Iris pigment epithelial cell (primary cell): ENCODE measurements around the gene YLPM1.

ENCODE experiments used
- DNase-seq: peaks from one replicate; pipeline ENCODE4 v3.0.0-alpha.2; 2011; ENCODE audit warnings: low read depth

YLPM1 gene

DNA sequence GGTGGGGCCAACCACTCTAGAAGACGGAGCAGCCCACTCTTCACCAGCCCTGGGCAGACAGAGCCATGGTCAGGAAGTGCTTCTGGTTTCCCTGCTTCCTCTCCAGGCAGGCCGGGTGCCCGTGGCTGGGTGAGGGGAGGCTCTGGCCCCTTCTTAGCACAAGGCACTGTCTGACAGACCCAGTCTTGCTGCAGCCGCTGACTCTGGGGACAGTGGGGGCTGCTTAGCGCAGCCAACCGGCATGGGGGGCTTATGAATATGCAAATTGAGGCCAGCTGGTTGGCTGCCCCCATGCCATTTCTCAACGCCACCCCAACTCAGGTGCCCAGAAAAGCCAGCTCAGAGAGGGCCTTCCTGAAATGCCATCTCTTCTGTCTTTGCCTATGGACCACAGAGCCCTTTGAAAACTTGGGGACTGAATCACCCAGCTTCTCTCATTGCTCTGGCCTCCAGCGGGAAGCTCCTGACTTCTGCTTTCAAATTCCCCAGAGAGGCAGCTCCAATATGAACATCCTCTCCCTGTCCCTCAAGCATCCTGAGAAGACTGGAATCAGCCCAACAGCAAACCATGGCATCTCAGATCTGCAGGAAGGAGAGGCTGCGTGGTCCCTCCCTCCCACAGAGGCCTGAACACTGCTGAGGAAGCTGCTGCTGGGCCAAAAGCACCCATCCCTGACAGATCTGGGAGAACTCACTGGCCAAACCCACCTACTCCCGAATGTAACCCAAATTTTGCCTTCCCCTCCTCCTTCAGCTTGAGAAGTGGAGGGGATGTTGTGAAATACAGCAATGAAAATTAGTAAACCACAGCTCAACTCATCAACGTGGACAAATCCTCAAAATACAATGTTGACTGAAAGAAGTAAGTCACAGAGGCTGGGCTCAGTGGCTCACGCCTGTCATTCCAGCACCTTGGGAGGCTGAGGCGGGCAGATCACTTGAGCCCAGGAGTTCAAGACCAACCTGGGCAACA is 113.1 kb downstream of the YLPM1 start, which contains the start of gene PROX2:
TSS of gene PROX2 (minus strand) at position 205 of the 973 bp plus-strand sequence. CDS start 12,311 bp downstream, outside the sequence.
- no peak for DNase-seq

DNA sequence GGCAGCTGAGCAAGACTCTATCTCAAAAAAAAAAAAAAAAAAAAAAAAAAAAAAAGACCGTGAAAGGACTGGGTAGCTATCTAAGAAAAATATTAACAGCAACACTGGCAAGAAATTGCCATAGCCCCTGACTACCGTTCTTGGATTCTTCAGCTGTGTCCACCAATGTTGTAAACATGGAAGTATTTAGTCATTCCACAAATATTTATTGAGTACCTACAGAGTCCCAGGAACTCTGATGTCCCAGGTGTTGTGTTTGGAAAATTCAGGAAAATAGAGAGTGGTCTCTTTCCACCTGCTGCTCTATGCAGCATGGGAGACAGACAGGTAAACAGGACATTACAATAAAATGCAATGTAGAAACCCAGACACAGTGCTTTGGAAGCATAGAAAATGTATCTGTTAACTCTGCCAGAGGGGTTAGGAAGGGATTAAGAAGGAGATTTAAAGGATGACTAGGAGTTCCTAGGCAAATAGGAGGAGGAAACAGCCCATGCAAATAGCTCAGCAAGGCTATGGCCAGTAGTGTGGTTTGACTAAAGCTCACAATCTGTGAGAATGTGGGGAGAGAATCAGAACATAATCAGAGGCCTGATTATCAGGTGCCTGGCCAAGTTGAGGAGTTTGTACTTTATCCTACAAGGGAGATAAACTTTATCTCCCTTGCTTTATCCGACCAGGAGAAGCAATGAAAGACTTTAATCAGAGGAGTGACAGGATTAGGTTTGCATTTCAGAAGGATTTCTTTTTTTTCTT is 116.5 kb downstream of the YLPM1 start:
- peak; percentile 46 for DNase-seq

DNA sequence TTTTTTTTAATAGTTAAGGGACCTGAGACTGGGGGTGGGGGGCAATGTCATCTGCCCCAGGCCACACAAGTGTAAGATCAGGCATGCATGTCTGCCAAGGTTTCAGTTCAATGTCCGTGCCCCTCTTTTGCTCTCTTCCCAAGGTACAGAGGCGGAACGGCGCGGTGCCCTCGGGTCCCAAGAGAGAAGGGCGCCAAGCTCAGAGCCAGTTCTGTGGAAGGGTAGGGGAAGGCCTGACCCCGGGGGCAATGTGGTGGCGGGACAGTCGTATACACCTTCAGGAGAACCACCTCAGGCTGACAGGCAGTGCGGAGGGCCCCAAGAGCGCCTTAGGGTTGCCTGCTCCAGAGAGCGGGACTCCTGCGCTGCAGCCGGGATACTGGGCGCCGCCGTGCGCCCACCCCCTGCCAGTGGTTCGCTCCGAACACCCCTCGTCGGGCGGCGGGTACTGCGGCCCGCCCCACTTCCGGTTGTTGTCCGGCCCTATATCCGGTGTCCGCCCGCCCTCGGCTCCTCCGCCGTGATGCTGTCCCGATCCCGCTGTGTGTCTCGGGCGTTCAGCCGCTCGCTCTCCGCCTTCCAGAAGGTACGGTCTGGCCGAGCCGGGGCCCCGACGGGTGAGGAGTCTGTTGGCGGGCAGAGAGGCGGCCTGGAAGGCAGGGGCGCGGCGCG is 118.5 kb downstream of the YLPM1 start, which contains the start of gene DLST:
TSS of gene DLST (plus strand) at position 486 of the 672 bp plus-strand sequence. CDS start at position 524, 38 bp downstream.
- peak; percentile 88 for DNase-seq

DNA sequence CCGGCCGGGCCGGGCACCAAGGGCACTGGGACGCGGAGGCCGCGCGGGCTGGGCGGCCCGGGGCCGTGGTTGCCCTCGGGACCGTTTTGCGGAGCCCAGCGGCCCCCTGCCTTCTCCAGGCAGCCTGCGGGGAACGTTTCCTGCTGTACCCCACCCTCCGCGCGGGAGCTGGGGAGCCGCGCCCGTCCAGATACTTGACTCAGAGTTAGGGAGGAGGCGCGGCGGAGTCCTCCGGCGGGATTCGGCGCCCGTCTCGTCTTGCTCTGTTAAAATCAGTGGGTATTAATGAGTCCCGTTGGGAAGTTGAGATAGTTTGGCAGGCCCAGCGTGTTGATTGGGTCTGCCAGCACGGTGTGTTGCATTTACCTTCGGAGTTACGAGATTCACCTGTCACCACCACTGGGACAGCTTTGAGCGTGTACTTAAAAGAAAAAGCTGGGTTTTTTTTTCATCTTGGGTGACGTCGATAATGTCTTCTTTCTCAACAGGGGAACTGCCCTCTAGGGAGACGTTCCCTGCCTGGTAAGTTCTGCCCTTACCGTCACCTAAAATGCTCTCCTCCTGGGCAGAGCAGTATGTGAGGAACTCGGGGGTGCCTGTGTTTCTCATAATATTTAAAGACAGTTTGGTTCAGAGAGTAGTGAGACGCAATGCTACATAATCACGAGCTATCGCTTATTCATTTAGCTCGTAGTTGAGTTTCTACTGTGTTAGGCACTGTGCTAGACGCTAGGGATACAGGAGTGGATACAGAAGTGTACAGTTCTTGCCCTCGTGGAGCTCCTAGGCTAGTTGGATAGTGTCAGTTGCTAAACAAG is 119.2 kb downstream of the YLPM1 start:
- peak; percentile 74 for DNase-seq
